Fibroblast of the aortic adventitia (primary cell): ENCODE results near the gene PODN. TPM values are rescaled to one million over a fixed set of nuclear protein-coding genes. Genes with fewer than 3 reads are reported as not detected.
A peak's percentile ranks its signal among the peaks of the same experiment; 100 is the strongest.

ENCODE experiments used
- DNase-seq: peaks from one replicate; pipeline ENCODE4 v3.0.0-alpha.2; 2010; ENCODE audit warnings: low read depth
- H3K4me3 ChIP-seq: 2 replicates; pipeline ENCODE4 v1.5.1; 2011; ENCODE audit warnings: low read depth, mild to moderate bottlenecking, control low read depth, low read length, moderate library complexity
- total RNA-seq: library from RNA; depleted of rRNA; stranded (reverse); fragments of >200 nt; gene quantifications from 2 replicates; pipeline ENCODE4 v1.2.3, GENCODE V29; 2012; ENCODE audit warnings: low replicate concordance
- TF ChIP-seq, protein P1 (sequence below): IDR thresholded peaks from 2 replicates; pipeline ENCODE4 v1.5.1; 2011; ENCODE audit warnings: mild to moderate bottlenecking, low read length, control low read depth, inconsistent platforms; ENCODE audit not compliant: insufficient read depth

The PODN gene
- total RNA-seq, 1 donor, result 47.5 TPM

DNA sequence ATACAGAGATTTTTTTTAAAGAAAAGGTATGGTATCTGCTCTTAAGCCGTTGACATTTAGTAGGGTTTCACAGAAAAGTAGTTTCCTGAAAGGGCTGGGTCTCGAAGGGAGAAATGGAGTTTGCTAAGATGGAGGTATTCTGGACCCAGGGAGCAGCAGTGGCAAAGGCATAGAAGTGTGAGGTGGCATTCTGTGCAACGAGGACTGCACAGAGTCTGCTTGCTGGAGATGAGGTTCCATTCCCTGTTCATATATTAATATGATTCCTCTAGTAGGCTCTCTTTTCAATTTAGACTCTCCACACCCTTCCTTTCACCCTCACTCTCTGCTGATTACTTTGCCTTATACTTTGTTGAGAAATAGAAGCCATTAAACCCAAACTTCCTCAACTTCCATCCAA lies 38.5 kb upstream of the PODN start:
- no peak for DNase-seq
- no peak overlapping the region for H3K4me3 ChIP-seq
- TF ChIP-seq, protein P1, sequence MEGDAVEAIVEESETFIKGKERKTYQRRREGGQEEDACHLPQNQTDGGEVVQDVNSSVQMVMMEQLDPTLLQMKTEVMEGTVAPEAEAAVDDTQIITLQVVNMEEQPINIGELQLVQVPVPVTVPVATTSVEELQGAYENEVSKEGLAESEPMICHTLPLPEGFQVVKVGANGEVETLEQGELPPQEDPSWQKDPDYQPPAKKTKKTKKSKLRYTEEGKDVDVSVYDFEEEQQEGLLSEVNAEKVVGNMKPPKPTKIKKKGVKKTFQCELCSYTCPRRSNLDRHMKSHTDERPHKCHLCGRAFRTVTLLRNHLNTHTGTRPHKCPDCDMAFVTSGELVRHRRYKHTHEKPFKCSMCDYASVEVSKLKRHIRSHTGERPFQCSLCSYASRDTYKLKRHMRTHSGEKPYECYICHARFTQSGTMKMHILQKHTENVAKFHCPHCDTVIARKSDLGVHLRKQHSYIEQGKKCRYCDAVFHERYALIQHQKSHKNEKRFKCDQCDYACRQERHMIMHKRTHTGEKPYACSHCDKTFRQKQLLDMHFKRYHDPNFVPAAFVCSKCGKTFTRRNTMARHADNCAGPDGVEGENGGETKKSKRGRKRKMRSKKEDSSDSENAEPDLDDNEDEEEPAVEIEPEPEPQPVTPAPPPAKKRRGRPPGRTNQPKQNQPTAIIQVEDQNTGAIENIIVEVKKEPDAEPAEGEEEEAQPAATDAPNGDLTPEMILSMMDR, result no peak

DNA sequence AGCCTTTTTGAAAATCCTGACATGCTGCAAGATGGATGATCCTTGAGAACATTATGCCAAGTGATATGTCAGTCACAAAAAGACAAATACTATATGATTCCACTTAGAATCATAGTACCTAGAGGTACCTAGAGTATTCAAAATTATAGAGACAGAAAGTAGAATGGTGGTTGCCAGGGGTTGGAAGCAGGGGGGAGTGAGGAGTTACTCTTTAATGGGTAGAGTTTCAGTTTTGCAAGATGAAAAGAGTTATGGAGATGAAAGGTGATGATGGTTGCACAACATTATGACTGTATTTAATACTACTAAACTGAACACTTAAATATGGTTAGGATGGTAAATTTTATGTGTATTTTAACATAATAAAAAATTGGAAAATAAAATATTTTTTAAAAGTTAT lies 37.9 kb upstream of the PODN start:
- H3K4me3 ChIP-seq, result no peak overlapping the region
- TF ChIP-seq, protein P1, result no peak
- no peak for DNase-seq

DNA sequence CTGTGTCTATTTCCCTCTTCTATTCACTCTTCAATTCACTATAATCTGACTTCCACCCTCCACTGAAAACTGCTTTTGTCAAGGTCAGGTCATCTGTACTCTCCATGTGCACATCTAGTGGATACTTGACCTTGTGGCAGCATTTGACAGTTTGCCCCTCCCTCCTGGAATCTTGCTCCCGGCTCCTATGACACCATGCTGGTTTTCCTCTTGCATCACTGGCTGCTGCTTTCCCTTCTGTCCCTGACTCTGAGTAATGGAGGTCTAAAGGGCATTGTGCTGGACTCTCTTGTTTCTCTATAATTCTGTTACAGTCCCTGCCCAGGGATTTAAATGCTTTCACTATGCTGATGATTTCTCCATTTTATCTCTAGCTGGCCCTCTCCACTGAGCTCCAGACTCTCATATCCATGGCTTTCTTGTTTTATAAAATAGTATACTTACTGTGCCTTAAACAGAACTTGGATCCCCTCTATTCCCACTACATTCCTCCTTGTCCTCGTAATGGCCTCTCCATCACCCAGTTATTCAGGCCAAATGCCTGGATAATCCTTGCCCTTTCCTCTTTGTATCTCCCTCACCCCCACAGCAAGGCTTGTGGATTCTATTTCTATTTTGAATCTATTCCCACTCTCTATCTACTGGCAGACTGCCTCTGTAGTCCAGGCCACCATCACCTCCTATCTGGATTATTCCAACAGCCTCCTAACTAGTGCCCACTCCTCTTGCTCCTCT lies 36.8 kb upstream of the PODN start:
- TF ChIP-seq, protein P1, result no peak
- H3K4me3 ChIP-seq, result no peak overlapping the region
- peak; percentile 83 for DNase-seq

- peak; percentile 24 for DNase-seq
- TF ChIP-seq, protein P1, result no peak
- no peak overlapping the region for H3K4me3 ChIP-seq
Observed at GRCh38 chr1:53025769-53026112, 36.3 kb upstream of the PODN start.

DNA sequence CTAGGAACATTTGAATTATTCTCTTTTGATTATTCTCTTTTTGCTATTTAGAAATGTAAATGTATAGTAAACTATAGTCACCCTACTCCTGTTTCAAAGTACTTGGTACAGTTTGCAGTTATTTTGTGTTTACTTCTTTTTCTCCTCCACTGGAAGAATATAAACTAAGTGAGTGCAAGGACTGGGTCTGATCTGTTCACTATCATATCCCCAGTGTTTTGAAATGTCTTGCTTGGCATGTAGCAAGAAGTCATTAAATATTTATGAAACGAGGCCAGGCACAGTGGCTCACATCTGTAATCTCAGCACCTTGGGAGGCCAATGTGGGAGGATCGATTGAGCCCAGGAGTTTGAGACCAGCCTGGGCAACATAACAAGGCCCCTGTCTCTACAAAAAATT lies 35.8 kb upstream of the PODN start:
- H3K4me3 ChIP-seq, result no peak overlapping the region
- DNase-seq, result no peak
- TF ChIP-seq, protein P1, result no peak

DNA sequence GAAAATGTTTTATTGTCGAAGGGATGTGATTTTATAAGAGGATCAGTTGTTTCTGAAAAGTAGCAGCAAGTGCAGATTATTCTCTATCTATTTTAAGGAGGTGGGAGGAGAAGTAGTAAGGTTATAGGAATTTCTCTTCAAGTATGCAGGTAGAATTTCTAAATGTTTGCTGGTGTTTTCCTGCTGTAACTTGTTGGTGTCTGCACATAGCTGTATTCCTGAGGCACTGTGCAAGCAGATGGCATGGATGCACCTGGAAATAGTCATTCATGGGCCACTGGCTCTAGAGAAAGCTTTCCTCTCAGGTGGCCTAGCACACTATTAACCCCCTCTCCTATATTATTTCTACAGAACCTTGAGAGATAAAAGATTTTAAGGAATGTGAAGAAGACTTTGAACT lies 30.3 kb upstream of the PODN start:
- TF ChIP-seq, protein P1, result no peak
- no peak for DNase-seq
- H3K4me3 ChIP-seq, result no peak overlapping the region

- TF ChIP-seq, protein P1, result no peak
- no peak overlapping the region for H3K4me3 ChIP-seq
- DNase-seq, result no peak
Observed at GRCh38 chr1:53037159-53037558, 24.9 kb upstream of the PODN start.
